Stimulated activated naive CD8-positive, alpha-beta T cell treated with anti-CD3 and anti-CD28 coated beads, Interleukin-15, Interleukin-2, amounts not matched to agents 100 ng/mL and 50 ng/mL, for 24 hours (primary cell): ENCODE measurements around the gene C22orf23.

ENCODE experiments used
- H3K27ac Mint-ChIP-seq: one replicate; pipeline ENCODE4 v1.8.0; 2021; ENCODE audit warnings: mild to moderate bottlenecking, mixed read lengths
- H3K27me3 Mint-ChIP-seq: one replicate; pipeline ENCODE4 v1.8.0; 2021; ENCODE audit warnings: mixed read lengths
- H3K36me3 Mint-ChIP-seq: one replicate; pipeline ENCODE4 v1.8.0; 2021; ENCODE audit warnings: low read depth, mixed read lengths
- H3K4me1 Mint-ChIP-seq: one replicate; pipeline ENCODE4 v1.8.0; 2021; ENCODE audit warnings: low read depth, mixed read lengths
- H3K4me3 Mint-ChIP-seq: one replicate; pipeline ENCODE4 v1.8.0; 2021; ENCODE audit warnings: mild to moderate bottlenecking, mixed read lengths
- H3K9me3 Mint-ChIP-seq: one replicate; pipeline ENCODE4 v1.8.0; 2021; ENCODE audit warnings: mixed read lengths

Gene C22orf23

DNA sequence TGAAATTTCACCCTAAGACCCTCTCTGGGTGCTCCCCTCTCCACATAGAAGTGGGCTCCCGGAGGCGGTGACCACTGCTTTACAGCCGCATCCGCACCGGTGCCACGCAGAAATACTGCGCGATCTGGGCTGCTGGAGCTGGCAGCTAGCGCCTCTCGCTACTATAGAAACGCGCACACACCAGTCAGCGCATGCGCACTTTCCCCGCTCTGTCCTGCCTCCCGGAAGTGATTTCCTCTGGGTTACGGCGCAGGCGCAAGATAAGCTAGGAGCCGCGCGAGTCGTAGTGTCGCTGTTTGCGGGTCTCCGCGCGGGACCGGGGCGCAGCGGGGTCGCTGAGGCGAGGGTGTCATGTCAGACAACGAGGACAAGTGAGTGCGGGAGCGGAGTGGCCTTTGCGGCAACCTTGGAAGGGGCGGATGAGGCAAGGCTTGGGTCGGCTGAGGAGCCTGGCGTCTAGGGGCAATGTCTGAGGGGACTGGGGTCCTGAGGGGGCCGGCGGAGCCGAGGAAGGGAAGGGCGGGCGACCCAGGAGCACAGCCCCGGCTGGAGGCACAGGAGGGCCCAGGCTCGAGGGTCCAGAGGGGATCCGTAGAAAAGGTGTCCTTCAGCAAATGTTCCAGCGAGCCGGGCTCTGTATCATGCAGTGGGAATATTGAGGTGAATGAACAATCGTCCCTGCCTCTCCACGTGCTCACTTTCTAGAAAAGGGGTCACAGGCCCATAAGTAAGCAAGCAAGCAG is at the start of gene C22orf23, which contains the start of gene POLR2F:
Gene C22orf23 (minus strand): TSS at position 165 of the 743 bp plus-strand sequence. CDS start 452 bp downstream, outside the sequence.
Gene POLR2F (plus strand): TSS at position 263 of the 743 bp plus-strand sequence. CDS start 89 bp downstream, at position 352.
- H3K27ac Mint-ChIP-seq = peak within 1 kb of the TSS; percentile 97
- H3K9me3 Mint-ChIP-seq = no peaks in the 10 kb centered on the region
- peaks cover 29% of the 10 kb centered on the region for H3K36me3 Mint-ChIP-seq
- peak within 1 kb of the TSS; percentile 99 for H3K4me3 Mint-ChIP-seq
- peaks cover 31% of the 10 kb centered on the region for H3K4me1 Mint-ChIP-seq
- peaks cover 14% of the 10 kb centered on the region for H3K27me3 Mint-ChIP-seq

DNA sequence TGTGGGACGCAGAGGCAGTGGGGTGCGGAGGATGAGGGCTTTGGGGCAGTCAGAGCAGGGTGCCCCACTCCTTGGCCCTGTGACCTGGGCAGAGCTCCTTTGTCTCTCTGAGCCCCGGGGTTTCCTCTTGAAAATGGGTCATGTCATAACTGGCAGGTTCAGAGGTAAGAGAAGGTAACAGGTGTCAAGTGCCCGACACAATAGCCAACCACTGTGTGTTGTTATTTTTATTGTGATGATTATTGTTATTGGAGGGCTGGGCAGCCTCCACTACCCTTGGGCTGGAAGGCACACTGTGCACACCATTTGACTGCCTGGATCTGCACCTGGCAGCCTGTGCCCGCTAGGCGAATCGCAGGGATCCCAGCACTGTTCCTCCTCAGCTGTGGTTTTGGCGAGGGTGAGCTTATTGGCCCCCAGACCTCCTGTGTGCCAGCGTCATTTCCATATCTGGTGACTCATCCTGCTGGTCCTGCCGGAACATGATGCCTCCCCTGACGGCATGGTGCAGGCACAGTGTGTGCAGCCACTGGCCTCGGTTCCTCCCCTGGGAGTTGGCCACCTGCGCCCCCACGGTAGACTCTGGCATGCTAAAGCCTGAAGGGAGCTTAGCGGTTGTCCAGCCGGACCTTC is 46.4 kb upstream of the C22orf23 start:
- Mint-ChIP-seq H3K27me3 (no peaks in the 10 kb centered on the region), H3K4me3 (no peak overlapping the region), H3K9me3 (no peaks in the 10 kb centered on the region), H3K4me1 (peaks cover 22% of the 10 kb centered on the region), H3K36me3 (no peaks in the 10 kb centered on the region), H3K27ac (no peak overlapping the region)

DNA sequence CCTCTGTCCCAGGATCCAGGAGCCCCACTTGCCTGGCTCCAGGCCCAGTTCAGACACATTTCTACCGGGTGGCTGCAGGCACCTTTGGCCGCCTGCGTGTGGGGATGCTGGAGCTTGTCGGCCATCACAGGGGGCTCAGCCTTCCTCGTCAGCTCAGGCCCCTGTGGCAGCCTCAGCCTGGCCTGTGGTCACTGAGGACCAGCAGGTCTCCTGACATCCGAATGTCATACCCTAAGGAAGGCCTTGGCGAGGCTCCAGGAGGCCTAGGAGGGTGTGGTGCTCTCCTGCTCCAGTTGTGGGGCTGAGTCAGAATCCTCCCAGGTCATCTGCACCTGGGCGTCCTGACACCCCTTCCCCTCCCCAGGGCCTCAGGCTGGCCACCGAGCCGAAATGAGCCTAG is 45.8 kb upstream of the C22orf23 start:
- Mint-ChIP-seq H3K27ac (no peak overlapping the region), H3K4me3 (no peak overlapping the region), H3K36me3 (no peaks in the 10 kb centered on the region), H3K27me3 (no peaks in the 10 kb centered on the region), H3K9me3 (no peaks in the 10 kb centered on the region), H3K4me1 (peaks cover 22% of the 10 kb centered on the region)

DNA sequence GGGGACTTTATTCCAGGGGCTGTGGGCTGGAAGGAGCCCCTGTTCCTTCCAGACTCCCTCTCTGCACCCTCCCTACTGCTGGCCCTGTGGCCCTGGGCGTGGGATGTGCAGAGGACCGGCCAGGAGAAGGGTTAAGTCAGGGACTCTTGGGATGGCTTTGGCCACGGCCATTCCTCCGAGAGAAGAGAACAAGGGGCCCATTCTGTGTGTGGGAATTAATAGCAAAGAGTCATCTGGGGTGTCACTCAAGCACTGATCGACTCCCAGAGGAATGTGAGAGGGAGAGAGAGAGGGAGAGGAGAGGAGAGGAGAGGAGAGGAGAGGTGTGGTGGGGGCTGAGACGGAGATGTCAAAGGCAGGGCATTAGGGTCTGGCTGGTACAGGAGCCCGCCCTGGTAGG is 45.1 kb upstream of the C22orf23 start:
- Mint-ChIP-seq H3K4me3 (no peak overlapping the region), H3K27me3 (no peaks in the 10 kb centered on the region), H3K9me3 (no peaks in the 10 kb centered on the region), H3K36me3 (no peaks in the 10 kb centered on the region), H3K27ac (no peak overlapping the region), H3K4me1 (peaks cover 25% of the 10 kb centered on the region)

DNA sequence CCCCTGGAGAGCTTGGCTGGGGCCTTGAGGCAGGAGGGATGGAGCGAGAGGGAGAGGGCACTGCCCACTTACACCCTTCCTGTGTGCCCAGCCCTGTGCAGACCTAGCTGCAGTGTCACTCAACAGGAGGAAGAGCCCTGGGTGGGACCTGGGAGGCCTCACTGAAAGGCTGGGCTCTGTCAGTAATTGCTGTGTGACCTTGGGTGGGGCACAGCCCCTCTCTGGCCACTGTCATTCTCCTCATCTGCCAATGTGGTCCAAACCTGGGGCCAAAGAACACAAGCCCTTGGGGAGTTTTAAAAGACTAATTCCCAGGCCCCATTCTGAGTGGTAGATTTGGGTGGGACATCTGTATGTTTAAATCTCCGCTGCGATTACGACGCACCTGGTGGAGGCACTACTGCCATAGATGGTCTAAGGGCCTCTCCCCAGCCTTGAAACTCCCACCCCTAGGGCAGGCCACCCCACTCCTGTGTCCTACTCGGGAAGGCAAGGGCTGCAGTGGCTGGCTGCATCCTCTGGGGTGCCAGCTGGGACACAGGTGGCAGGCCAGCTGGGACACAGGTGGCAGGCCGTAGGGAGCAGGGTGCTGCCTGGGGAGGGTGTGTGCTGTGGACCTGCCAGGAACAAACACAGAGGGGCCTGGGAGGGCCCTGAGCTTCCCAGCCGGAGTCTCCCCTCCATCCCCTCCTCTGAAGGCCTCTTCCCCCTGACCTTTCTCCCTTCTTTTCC is 43.3 kb upstream of the C22orf23 start:
- H3K4me3 Mint-ChIP-seq = no peak overlapping the region
- H3K36me3 Mint-ChIP-seq = no peaks in the 10 kb centered on the region
- H3K27me3 Mint-ChIP-seq = no peaks in the 10 kb centered on the region
- no peak overlapping the region for H3K27ac Mint-ChIP-seq
- no peaks in the 10 kb centered on the region for H3K9me3 Mint-ChIP-seq
- H3K4me1 Mint-ChIP-seq = peaks cover 25% of the 10 kb centered on the region

DNA sequence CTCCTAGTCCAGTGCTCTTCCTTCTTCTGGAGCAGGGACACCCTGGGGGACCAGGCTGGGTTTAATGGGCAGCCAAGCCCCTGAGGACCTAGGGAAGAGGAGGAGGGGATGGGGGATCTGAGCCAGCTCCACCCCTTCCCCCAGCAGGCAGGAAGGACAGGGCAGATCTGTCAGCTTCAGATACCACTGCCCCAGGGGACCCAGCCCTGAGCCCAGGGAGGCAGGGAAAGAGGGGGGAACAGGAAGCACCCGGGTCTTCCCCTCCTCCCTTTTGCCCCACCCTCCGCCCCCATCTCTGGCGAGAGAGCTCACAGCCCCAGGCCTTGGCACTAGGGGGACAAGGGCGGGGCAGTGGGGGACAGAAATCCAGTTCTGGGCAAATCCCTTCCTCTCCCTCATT is 42.7 kb upstream of the C22orf23 start:
- Mint-ChIP-seq H3K9me3 (no peaks in the 10 kb centered on the region), H3K4me1 (peaks cover 25% of the 10 kb centered on the region), H3K27me3 (no peaks in the 10 kb centered on the region), H3K27ac (no peak overlapping the region), H3K36me3 (no peaks in the 10 kb centered on the region), H3K4me3 (no peak overlapping the region)

DNA sequence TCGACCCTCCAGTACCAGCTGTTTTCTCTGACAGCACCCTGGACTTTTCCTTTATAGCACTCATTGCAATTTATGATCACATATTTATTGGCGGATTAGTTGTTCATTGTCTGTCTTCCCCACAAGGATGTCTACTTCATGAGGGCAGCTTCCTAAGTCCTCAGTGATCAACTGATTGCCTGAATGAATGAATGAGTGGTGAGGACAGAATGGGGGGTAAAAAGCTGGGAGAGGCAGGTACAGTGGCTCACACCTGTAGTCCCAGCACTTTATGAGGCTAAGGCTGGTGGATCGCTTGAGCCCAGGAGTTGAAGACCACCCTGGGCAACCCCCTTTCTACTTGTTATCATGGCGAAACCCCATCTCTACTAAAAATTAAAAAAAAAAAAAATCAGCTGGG is 42.1 kb upstream of the C22orf23 start:
- Mint-ChIP-seq H3K9me3 (no peaks in the 10 kb centered on the region), H3K4me1 (peaks cover 25% of the 10 kb centered on the region), H3K36me3 (no peaks in the 10 kb centered on the region), H3K27me3 (no peaks in the 10 kb centered on the region), H3K4me3 (no peak overlapping the region), H3K27ac (no peak overlapping the region)

DNA sequence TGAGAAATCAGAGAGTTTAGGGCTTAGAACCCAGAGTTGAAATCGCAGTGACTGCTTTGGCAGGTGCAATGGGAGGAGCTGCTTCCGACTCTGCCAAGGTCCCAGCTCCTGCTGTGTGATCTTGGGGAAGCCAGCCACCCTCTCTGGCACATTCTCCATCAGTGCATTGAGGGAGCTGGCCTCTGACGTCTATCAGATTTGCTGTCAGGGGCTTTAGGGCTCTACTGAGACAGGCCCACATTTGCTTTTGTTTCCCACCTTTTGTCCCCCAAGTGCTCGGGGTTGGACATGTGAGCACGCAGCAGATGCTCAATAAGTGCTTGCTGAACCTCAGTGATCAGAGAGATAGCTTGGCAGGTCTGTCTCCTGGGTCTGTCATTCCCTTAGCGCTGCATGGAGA is 41.6 kb upstream of the C22orf23 start:
- Mint-ChIP-seq H3K36me3 (no peaks in the 10 kb centered on the region), H3K4me1 (peaks cover 25% of the 10 kb centered on the region), H3K4me3 (no peak overlapping the region), H3K9me3 (no peaks in the 10 kb centered on the region), H3K27ac (no peak overlapping the region), H3K27me3 (no peaks in the 10 kb centered on the region)

DNA sequence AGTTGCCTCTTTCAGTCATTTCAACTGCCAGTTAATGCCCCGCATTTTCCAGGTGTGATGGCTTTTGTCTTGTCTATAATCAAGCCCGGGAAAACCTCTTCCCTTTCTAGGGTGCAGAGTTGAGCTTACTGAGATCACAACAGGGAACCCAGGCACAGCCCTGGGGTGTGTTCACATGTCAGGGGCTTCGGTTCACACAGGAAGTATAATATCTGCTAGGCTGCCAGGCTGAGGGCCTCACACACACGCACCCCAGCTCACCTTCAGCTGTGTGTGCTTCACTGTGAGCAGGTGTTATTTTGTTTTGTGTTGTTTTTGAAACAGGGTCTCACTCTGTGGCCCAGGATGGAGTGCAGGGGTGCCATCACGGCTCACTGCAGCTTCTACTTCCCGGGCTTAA is 40.6 kb upstream of the C22orf23 start:
- H3K27me3 Mint-ChIP-seq = no peaks in the 10 kb centered on the region
- H3K27ac Mint-ChIP-seq = no peak overlapping the region
- H3K36me3 Mint-ChIP-seq = no peaks in the 10 kb centered on the region
- H3K4me3 Mint-ChIP-seq = no peak overlapping the region
- peaks cover 25% of the 10 kb centered on the region for H3K4me1 Mint-ChIP-seq
- H3K9me3 Mint-ChIP-seq = no peaks in the 10 kb centered on the region

DNA sequence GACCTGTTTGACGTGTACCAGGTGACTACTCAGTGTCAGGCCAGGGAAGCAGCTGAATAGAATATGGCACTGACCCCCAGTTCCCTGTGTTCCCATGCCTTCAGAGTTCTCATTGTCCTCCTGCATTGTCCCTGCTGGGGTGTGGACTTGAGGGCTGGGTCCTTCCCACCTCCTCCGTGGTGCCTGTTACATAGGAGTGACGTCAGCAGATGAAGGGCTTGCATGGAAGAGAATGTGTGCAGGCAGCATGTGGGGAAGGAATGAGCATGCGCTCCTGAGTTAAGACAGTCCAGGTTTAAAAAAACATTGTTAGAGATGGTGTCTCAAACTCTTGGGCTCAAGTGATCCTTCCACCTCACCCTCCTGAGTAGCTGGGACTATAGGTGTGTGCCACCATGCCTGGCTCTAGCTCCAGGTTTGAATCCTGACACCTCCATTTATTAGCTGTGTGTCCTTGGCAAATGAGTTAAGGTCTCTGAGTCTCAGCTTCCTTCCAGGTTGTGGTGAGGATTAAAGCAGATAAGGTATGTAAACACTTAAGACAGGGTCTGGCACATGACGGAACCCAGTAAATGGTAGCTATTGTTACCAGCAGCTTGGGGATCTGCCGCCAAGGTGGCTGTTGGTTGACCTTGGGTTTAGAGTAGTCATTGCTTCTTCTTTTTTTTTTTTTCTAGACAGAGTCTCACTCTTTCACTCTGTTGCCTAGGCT is 38.5 kb upstream of the C22orf23 start:
- H3K27me3 Mint-ChIP-seq = no peaks in the 10 kb centered on the region
- no peak overlapping the region for H3K27ac Mint-ChIP-seq
- no peaks in the 10 kb centered on the region for H3K36me3 Mint-ChIP-seq
- H3K4me3 Mint-ChIP-seq = no peak overlapping the region
- no peaks in the 10 kb centered on the region for H3K9me3 Mint-ChIP-seq
- H3K4me1 Mint-ChIP-seq = peaks cover 21% of the 10 kb centered on the region

DNA sequence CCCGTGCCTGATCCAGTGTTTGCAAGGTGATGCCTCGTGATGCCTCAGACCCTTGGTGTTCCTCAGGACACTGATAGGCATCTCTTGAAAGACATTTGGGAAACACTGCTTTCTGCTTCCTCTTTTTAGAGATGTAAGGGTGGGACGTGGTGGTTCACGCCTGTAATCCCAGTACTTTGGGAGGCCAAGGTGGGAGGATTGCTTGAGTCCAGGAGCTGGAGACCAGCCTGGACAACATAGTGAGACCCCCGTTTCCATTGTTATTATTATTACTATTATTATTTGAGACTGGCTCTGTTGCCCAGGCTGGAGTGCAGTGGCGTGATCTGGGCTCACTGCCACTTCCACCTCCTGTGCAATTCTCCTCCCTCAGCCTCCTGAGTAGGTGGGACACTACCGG is 37.5 kb upstream of the C22orf23 start:
- Mint-ChIP-seq H3K4me1 (peaks cover 12% of the 10 kb centered on the region), H3K27ac (no peak overlapping the region), H3K36me3 (no peaks in the 10 kb centered on the region), H3K27me3 (no peaks in the 10 kb centered on the region), H3K4me3 (no peak overlapping the region), H3K9me3 (no peaks in the 10 kb centered on the region)

DNA sequence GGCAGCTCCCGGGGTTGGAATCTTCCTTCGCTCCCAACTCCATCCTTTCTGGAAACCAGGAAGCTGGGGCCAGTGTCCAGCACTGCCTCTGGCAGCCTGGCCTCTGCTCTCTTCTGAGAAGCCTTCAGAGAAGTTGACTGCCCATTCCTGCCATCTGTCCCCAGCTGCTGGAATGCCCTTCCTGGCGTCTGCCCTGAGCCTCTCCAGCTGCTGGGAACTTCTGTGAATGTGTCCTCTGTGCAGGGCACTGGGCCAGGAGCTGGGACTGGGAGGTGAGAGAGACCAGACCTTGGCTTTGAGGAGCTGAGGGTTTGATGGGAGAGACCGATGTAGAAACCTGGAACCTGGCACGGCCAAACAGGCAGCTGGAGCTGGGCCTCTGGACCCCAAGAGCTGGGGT is 36.9 kb upstream of the C22orf23 start:
- H3K4me3 Mint-ChIP-seq = no peak overlapping the region
- no peak overlapping the region for H3K27ac Mint-ChIP-seq
- H3K27me3 Mint-ChIP-seq = no peaks in the 10 kb centered on the region
- H3K4me1 Mint-ChIP-seq = peaks cover 8% of the 10 kb centered on the region
- H3K36me3 Mint-ChIP-seq = no peaks in the 10 kb centered on the region
- H3K9me3 Mint-ChIP-seq = no peaks in the 10 kb centered on the region

DNA sequence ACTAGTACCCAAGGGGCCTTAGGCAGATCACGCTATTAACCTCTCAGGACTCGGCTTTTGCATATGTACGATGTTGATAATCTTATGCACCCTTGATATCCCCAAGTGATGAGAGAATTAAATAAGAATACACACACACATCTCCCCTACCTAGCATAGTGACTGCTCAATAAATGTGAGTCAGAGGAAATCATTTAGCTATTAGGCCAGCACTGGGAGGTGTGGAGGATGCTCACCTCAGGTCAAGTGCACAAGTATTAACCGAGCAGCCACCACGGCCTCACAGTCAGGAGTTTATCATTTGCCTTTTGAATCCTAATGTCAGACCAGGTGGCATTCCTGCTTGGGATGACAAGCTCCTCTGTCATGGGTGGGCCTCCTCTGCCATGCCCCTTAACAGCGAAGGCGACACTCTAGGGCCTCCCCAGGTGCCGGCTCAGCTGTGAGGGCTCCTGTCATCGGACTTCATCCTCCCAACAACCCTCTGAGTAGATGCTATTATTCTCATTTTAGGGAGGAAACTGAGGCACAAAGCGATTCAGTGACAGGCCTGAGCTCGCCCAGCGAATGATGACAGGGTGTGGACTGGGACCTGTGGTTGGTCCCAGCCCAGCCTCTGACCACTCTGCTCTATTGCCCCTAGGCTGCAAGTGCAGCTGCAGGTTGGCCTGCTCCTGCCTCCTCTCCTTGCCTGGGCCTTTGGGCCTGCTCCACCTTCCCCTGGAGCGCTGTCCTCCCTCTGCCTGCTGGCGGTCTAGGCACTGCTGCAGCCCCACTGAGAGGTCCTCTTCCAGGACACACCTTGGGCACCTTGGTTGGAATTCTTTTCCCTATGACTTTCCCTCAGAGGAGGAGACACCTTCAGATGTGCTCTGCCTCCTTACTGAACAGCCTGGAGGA is 36.0 kb upstream of the C22orf23 start:
- Mint-ChIP-seq H3K9me3 (no peaks in the 10 kb centered on the region), H3K4me3 (no peak overlapping the region), H3K4me1 (peaks cover 3% of the 10 kb centered on the region), H3K27ac (no peak overlapping the region), H3K36me3 (no peaks in the 10 kb centered on the region), H3K27me3 (no peaks in the 10 kb centered on the region)

DNA sequence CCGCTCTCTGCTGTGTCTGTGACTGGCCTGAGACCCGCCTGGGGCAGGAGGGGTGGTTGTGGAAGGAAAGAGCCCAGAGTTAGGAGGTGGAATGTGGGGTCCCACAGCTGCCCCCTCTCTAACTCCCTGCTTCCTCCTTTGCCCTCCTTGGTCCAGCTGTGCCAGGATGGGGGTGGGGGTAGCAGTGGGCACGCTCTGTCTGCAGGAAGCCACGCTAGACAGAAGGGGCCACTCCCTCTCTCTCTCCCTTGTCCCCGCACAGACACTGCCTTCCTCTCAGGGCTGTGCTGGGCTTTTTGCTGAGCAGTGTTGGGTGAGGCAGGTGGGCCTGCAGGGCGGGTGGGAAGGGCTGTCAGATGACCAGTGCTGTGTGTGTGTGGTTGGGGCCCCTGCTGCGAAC is 33.0 kb upstream of the C22orf23 start:
- H3K27ac Mint-ChIP-seq = no peak overlapping the region
- no peak overlapping the region for H3K4me3 Mint-ChIP-seq
- no peaks in the 10 kb centered on the region for H3K4me1 Mint-ChIP-seq
- no peaks in the 10 kb centered on the region for H3K27me3 Mint-ChIP-seq
- no peaks in the 10 kb centered on the region for H3K9me3 Mint-ChIP-seq
- no peaks in the 10 kb centered on the region for H3K36me3 Mint-ChIP-seq
